HG03025 (cell line): ENCODE data around the gene POLD2.

Source experiments
- ATAC-seq: cut with Tn5 transposase; IDR thresholded peaks from one replicate; pipeline ENCODE4 v1.9.1; 2021; ENCODE audit warnings: mild to moderate bottlenecking, moderate library complexity; ENCODE audit not compliant: unreplicated experiment, low FRiP score

The POLD2 gene

DNA sequence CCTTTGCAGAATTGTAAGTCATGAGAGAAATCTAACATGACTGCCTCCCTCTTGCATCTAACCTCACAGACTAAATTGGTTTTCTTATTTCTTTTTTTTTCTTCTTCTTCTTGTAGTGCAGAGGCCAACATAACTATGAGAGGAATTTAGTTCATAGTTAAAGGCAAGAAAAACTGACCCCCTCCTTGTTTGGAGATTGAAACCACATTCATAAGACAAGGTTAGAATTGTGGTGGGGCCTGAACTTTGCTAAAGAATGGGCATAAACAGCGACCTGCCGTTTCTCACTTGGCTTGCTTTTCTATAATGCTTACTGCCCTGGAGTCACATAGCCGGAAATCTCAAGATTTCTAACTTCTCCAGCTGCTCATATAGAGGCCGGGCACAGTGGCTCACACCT lies 38.6 kb downstream of the POLD2 start:
- ATAC-seq, result no peak

DNA sequence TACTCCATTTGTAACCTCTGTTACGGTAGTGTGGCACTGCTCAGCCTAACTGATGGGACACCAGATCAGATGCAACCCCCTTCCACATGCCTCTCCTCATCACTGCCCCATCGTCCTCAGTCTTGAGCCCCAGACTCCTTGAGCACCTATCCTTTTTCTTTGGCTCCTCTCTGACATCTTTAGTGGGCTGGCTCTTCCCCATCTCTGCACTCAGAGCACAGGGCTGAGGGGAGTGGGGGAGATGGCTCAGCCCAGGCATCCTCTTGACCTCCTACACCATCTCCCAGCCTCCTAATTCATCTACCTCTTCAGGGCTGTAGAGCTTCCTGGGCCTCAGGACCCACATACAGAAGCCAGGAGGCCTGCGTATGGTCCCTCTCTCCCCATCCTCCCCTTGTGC lies 39.6 kb downstream of the POLD2 start:
- ATAC-seq, result no peak

DNA sequence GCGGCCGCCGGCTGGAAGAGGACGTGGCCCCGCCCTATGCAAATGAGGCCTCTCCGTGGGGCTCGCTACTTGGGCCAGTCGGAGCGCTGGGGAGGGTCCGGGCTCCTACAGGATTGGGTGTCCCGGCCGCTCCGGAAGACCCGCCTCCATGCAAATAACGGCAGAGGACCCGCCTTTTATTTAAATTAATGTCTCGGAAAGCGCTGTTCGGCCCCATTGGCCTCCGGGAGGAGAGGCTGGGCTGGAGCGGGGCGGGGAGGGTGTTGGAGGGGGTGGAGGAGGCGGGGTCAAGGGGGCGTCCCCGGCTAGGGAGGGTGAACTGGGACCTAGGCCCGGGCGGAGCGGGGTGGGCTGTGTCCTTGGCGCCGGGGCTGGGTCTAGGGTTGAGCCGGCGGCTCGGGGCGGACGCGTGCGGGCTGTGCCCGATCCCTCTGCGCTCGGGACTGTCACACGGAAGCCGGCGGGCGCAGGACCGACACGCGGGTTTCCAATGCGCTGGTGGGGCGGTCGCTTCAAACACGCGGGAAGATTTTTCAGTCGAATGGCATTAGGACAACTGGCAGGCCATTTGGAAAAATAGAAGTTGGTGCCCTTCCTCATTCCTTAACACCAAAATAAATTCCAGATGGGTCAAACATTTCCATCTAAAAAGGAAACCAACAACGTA lies 40.7 kb downstream of the POLD2 start:
- peak; percentile 86 for ATAC-seq

DNA sequence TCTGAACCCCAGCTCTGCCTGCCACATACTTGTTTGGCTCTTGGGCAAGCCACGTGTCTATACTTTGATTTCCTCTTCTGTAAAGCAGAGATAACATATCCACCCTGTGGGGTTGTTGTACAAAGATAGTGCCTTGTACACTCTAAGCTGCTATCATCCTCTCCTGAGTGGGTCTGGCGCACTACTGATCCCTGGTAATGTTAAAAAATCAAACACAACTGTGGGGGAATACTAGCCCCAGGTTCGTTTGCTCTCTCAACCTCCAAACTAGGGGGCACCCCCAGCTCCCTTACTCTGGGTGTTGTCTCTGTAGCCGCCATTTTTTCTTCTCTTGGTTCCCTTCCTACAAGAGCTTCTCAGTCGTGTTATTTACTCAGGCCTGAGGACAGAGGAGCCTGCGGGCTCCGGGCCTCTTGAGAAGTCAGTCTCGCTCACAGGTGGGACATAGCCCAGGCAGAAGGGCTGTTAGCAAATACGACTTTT lies 42.0 kb downstream of the POLD2 start:
- ATAC-seq, result no peak

DNA sequence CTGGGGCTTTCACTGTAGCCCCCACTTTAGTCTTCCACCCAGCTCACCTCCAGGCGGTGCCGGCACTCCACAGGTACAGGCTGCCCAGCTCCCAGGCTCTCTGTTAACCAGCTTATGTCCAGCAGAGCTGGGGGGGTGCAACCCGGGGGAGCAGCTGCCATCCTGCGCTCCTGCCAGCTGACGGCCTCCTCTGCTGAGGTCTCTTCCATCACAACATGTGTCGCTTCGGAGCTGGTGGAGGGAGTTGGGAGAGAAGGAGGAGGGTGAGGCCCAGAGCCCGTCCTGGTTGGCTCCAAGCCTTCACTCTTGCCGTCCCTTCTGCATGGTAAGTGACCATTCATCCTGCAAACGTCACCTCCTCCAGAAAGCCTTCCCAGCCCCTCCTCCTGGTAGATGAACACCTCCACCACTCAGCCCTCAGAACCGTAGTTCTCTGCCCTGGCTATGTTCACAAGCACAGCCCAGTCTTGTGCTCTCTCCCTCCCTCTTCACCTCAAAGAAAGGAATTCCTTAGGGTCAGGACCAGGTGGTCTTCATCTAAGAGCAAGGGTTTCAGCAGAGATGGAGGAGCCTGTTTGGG lies 42.6 kb downstream of the POLD2 start:
- ATAC-seq, result no peak

DNA sequence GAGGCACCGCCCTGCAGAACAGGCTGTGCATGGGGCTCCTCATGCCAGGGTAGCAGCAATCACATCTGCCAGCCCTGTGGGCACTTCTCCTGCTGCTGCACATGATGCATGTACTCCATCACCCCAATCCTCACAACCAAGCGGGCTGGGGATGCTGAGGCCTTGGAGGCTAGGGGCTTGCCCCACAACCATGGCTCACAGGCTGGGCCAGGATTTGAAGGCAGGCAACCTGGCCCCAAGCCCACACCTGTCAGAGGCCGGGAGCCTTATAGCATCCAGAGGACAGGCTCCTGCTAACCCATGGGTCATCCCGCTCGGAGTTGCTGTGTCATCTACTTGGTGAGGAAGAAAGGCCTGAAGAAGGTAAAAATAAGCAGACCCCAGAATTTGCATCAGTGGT lies 43.2 kb downstream of the POLD2 start:
- no peak for ATAC-seq

DNA sequence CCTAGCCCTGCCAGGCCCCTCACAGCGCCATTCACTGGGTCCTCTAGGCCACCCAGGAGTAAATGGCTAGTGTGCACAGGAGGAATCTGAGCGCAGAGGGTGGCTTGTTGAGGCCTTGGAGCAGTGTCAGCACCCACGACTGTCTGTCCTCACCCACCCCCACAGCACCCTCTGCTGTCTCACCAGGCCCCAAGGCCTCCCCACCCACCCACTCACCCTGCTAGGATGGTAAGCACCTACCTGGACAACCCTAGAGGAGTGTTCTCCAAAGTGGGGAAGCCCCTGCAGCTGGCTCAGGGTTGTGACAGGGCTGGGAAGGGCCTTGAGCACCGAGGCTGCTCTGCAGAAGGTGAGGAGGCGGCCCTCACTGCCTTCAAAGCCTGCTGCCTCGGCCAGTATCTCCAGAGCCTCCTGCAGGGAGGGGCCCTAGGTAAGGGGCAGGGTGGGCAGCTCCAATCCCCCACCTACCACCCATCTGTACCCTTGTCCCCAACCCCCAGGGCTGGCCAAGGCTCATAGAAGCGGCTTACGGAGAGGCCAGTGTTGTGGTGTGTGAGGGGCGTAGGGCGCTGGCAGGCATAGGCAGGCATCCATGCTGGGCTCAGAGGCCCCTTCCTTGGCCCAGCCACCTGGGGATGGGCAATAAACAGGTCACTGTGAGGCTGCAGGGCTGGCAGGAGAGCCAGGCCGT lies 43.9 kb downstream of the POLD2 start:
- no peak for ATAC-seq

DNA sequence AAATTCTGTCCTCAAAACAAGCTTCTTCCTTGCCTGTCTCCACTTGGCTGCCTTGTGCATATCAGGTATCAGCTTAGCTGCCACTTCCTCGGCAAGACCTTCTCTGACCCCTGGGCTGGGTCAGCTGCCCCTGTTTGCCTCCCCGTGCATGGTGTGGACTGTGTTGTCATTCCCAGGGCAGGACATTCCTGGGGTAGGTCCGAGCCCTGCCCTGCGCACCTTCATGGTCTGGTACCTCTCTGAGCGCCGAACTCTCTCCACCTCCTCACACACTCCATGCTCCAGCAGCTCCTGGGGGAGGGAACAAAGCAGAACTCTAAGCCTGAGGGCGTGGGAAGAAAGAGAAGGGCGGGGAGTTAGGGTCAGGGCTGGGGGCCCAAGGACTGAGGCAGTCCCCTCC lies 44.8 kb downstream of the POLD2 start:
- ATAC-seq, result no peak

DNA sequence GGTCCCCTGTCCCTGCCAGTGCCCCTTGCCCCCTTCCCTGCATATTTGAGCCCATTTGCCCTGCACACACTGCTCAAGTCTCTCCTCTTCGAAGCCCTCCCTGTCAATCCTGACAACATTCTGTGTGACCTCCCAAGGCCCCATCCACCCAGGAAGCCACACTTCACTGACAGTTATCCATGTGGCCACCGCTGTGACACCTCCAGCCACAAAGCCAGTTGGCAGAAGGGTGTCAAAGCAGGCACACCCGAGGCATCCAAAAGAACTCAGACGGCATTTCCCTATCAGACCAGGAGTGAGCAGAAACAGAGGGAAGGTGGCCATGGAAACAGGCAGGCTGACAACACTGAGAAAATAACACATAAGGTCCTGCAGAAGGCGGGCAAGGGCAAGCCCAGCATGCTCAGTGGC lies 45.7 kb downstream of the POLD2 start:
- no peak for ATAC-seq

DNA sequence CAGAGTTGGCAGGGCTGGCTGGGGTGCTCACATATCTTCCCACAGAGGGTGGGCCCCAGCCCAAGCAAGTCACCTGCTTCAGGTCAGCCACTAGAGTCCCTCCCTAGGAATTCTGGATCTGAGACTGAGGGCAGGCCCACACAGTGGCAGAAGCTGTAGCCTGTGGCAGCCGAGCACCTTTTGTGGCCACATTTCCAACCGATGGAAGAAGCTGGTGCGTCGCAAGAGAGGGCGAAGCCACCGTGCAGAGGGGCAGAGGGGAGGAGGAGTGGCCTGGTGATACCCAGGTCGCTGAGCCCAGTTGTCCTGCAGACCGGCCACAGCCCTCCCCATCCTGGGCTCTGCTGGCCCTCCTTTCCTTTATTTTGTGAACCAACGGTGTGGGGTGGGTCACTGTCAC lies 46.3 kb downstream of the POLD2 start:
- no peak for ATAC-seq

DNA sequence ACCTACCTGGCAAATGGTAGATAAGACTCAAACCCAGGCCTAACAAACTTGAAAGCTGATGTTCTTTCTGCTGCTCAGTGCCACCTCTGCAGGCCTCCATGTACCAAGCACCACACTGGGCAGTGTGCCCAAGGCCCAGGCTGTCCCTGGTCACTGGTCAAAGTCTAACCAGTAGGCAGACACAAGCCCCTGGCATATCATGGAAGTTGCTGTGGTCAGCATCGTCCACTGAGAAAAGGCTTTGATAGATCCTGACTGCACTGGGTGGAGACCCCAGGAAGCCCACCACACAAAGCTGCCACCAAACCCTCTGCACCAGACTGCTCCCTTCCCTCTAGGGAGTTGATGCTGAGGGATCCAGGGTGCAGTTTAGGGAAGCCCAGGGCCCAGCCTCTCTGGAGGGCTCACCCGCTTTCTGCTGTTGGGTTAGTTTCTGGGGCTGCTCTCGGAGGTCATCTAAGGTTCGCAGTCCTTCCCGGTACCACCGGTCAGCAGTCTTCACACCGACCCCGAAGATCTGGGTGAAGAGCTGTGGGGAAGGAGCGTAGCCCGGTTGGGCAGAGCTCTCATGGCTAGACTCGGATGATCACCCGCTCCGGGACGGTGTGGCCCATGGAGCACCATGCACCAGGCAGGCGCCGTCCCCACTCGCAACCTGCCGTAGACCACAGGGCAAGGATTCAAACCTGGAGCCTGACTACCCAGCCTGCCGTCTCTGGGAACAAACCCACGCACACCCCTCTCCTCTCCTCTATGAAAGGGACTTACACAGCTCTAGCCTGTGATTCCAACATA lies 47.0 kb downstream of the POLD2 start:
- no peak for ATAC-seq

DNA sequence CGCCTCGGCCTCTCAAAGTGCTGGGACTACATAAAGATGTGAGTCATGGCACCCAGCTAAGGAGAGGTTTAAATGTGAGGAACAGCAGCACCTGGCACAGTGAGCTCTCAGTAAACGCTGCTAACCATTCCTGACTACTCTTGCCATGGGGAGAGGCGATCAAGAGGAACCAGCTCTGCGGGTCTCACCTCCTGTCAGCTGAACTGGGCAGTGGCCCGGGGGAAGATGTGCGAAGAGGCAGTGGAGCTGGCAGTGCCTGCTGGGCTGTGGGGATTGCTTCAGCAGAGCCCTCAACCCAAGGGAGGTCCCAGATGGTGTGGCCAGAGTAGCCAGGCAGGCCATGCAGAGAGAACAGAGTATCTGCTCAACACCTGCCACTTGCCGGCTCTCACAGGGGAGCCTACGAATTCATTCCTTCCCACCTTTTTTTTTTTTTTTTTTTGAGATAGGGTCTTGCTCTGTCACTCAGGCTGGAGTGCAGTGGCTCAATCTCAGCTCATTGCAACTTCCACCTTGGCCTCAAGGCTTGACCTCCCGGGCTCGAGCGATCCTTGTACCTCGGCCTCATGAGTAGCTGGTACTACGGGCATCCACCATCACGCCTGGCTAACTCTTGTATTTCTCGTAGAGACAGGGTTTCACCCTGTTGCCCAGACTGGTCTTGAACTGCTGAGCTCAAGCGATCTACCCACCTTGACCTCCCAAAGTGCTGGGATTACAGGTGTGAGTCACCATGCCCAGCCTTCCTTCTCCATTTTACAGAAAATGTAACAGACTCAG lies 47.9 kb downstream of the POLD2 start:
- ATAC-seq, result no peak

DNA sequence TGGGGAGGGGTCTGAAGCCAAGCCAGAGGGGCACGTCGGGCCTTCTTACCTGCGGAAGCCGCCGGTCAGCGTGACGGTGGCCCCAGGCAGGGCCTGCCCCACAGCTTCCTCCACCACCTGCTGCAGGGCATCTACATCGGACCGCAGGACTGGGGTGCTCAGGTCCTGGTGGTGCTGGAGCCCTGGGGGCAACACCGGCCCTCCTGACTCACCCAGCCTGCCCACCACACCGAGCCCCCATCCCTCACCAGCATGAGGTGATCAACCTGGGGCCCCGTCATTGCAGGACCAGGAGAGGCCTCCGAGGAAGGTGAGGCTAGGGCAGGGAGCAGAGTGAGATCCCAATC lies 49.0 kb downstream of the POLD2 start:
- ATAC-seq, result no peak

DNA sequence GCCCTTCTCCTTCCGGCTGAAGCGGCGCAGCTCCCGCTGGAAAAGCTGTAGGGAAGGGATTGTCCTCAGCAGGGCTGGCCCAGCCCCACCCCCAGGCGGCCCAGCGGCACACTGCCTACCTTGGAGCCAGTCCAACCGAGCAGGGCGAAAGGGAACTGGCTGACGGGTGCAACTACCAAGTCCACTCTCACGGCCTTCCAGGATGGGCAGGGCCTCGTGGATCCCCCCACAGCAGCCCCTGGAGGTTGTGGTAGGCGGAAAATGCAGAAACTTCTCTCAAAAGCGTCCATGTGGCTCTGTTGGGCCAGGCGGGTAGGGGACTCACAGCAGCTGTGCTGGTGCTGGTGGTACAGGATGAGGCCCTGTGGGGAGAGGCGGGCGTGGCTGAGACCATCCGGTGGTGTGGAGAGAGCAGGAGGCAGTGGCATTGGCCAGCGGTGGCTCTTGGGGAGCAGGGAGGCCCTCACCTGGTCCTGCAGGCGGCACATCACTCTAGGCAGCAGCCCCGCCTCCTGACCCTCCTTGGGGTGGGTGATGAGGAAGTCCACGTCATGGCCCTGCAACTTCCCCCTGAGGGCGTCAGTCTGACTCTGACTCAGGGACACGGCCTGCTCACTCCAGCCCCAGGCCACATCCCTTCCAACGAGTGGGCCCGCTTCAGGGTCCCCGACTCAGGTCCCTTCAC lies 49.5 kb downstream of the POLD2 start:
- ATAC-seq, result no peak

DNA sequence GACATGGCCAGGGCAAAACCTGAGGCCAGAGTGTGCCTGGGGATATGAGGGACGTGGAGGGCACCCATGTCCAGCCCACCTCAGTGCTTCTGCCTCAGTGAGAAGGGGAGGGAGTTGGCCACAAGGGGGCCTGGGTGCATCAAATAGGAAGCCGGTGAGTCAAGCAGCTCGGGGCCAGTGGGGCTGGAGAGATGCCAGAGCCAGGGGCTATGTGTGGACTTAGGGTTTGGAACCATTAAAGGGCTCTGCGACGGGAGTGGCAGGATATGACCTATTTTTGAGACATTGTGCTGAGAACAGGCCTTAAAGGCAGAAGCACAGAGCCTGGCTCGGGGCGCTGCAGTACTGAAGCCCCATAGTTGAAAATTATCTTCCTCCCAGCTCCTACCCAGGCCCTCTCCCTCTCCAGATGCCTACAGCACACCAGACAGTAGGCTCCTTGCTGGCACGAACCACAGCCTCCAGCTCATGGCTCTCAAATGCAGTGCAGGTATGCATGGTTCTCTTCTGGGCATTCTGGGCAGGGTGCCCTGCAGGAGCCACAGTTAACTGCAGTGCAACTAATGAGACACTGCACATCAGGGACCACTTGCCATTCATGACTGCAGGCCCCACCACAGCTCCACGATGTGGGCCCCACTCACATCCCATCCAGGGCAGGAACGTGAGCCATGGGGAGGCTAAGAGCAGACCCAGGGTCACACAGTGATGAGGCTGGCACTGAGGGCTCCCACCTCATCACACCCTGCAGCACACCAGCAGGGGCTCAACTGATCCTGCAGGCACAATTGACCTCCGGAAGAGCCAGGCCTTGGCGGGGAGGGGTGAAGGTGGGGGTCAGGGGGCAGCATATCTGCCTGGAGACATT lies 50.8 kb downstream of the POLD2 start:
- no peak for ATAC-seq

DNA sequence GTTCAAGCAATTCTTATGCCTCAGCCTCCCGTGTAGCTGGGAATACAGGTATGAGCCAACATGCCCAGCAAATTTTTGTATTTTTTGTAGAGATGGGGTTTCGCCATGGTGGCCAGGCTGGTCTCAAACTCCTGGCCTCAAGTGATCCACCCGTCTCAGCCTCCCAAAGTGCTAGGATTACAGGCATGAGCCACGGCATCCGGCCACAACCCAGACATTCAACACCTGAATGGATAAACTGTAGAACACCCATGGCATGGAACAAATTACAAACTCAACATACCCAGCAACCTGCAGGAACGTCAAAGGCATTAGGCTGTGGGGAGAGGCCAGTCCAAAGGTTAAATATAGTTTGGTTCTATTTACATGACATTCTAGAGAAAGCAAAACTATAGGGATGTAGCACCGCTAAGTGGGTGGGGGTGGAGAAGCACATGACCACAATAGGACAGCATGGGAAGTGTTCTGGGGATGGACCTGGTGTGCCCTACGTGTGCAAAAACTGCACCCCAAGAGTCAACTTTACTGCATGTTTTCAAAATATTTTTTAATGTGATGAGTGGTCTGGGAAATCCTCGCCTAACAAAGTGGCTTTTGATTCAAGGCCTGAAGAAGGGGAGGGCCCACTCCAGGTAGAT lies 51.5 kb downstream of the POLD2 start:
- no peak for ATAC-seq

DNA sequence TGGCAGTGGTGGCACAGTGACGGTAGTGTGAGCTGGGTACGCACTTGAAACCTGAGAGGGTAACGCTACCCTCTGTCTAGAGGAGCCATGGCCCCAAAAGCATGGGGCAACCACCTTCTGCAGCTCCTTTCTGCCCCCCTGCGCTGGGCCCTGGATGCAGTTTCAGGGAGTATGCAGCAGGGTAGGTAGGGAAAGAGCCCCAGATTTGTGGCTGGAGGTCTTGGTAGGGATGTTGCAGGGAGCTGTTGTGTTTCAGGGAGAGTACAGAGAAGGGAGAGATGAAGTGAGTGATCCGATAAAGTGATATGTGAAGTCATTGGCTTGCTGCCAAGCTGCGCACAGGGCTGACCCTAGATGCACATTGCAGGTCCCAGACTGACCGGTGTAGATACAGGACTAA lies 55.3 kb downstream of the POLD2 start:
- no peak for ATAC-seq
